Neural cell (in vitro differentiated cells): ENCODE measurements around the gene MICAL2. TPM values are rescaled to one million over a fixed set of nuclear protein-coding genes. Genes with fewer than 3 reads are reported as not detected.

ENCODE experiments used
- H2AFZ ChIP-seq: fragments of 200-600, 300-800 bp; sonication (generic), shearing (Covaris generic); 2 replicates; pipeline ENCODE4 v1.6.0; 2014; ENCODE audit warnings: low read depth, mild to moderate bottlenecking, antibody characterized with exemption, low read length, moderate library complexity
- H3F3A ChIP-seq: fragments of 200-600 bp; shearing (Covaris generic); 2 replicates; pipeline ENCODE4 v1.6.1; 2016; ENCODE audit warnings: mild to moderate bottlenecking, moderate library complexity, mixed read lengths, antibody characterized with exemption, low read length; ENCODE audit not compliant: insufficient read depth, poor library complexity, severe bottlenecking
- H3K27ac ChIP-seq: fragments of 200-600, 300-800 bp; sonication (generic), shearing (Covaris generic); 2 replicates; pipeline ENCODE4 v1.5.1; 2014; ENCODE audit warnings: mild to moderate bottlenecking, low read length, moderate library complexity
- H3K27me3 ChIP-seq: fragments of 300-800, 200-600 bp; sonication (generic), shearing (Covaris generic); 2 replicates; pipeline ENCODE4 v1.6.0; 2014; ENCODE audit warnings: mild to moderate bottlenecking, low read depth, low read length, moderate library complexity; ENCODE audit not compliant: insufficient read depth
- H3K36me3 ChIP-seq: fragments of 300-800, 200-600 bp; sonication (generic), shearing (Covaris generic); 2 replicates; pipeline ENCODE4 v1.5.1; 2014; ENCODE audit warnings: mild to moderate bottlenecking, antibody characterized with exemption, low read length, moderate library complexity; ENCODE audit not compliant: insufficient read depth
- H3K4me2 ChIP-seq: fragments of 300-800, 200-600 bp; sonication (generic), shearing (Covaris generic); 2 replicates; pipeline ENCODE4 v1.6.0; 2014; ENCODE audit warnings: mild to moderate bottlenecking, low read length
- H3K4me3 ChIP-seq: fragments of 300-800, 200-600 bp; sonication (generic), shearing (Covaris generic); 2 replicates; pipeline ENCODE4 v1.5.1; 2014; ENCODE audit warnings: mild to moderate bottlenecking, low read length, moderate library complexity
- H3K79me2 ChIP-seq: fragments of 200-600 bp; shearing (Covaris generic); replicated peaks from 2 replicates; pipeline ENCODE4 v1.6.0; 2014; ENCODE audit warnings: mild to moderate bottlenecking, low read length, moderate library complexity; ENCODE audit not compliant: insufficient read depth
- H3K9ac ChIP-seq: fragments of 300-800, 200-600 bp; sonication (generic), shearing (Covaris generic); 2 replicates; pipeline ENCODE4 v1.6.1; 2016; ENCODE audit warnings: mild to moderate bottlenecking, low read length, mixed read lengths
- H3K9me2 ChIP-seq: fragments of 200-600 bp; shearing (Covaris generic); 2 replicates; pipeline ENCODE4 v1.6.1; 2016; ENCODE audit warnings: mild to moderate bottlenecking, low read length, mixed read lengths; ENCODE audit not compliant: insufficient read depth
- H3K9me3 ChIP-seq: fragments of 200-600, 300-800 bp; sonication (generic), shearing (Covaris generic); 2 replicates; pipeline ENCODE4 v1.6.1; 2016; ENCODE audit warnings: mild to moderate bottlenecking, mixed run types, low read length, moderate library complexity, mixed read lengths
- H4K20me1 ChIP-seq: fragments of 200-600 bp; shearing (Covaris generic); 2 replicates; pipeline ENCODE4 v1.6.1; 2016; ENCODE audit warnings: mild to moderate bottlenecking, mixed run types; ENCODE audit not compliant: insufficient read depth
- CTCF ChIP-seq: fragments of 450-650 bp; IDR thresholded peaks from 2 replicates; pipeline ENCODE4 v1.5.1; 2014; ENCODE audit warnings: antibody characterized with exemption, mild to moderate bottlenecking, moderate library complexity; ENCODE audit not compliant: poor library complexity, severe bottlenecking
- EP300 ChIP-seq: fragments of 450-650 bp; conservative IDR thresholded peaks from 2 replicates; pipeline ENCODE4 v1.6.1; 2014; ENCODE audit warnings: antibody characterized with exemption, mild to moderate bottlenecking, moderate library complexity; ENCODE audit not compliant: poor library complexity, severe bottlenecking
- EZH2 ChIP-seq: fragments of 200-600, 300-800 bp; shearing (Covaris generic), sonication (generic); IDR thresholded peaks from 2 replicates; pipeline ENCODE4 v1.6.1; 2014; ENCODE audit warnings: antibody characterized with exemption, low read length, borderline replicate concordance, mild to moderate bottlenecking; ENCODE audit not compliant: insufficient read depth, poor library complexity, severe bottlenecking
- MXI1 ChIP-seq: fragments of 450-650 bp; conservative IDR thresholded peaks from 2 replicates; pipeline ENCODE4 v1.6.1; 2014; ENCODE audit warnings: antibody characterized with exemption, mild to moderate bottlenecking; ENCODE audit not compliant: poor library complexity, severe bottlenecking
- POLR2AphosphoS5 ChIP-seq: IDR thresholded peaks from 2 replicates; pipeline ENCODE4 v1.6.1; 2012
- RAD21 ChIP-seq: fragments of 450-650 bp; conservative IDR thresholded peaks from 2 replicates; pipeline ENCODE4 v1.6.1; 2014; ENCODE audit warnings: antibody characterized with exemption, mild to moderate bottlenecking, moderate library complexity
- REST ChIP-seq: IDR thresholded peaks from 2 replicates; pipeline ENCODE4 v1.6.1; 2012; ENCODE audit warnings: borderline replicate concordance
- SMC3 ChIP-seq: fragments of 450-650 bp; conservative IDR thresholded peaks from 2 replicates; pipeline ENCODE4 v1.6.1; 2014; ENCODE audit warnings: antibody characterized with exemption, mild to moderate bottlenecking, moderate library complexity; ENCODE audit not compliant: poor library complexity
- TAF1 ChIP-seq: IDR thresholded peaks from 2 replicates; pipeline ENCODE4 v1.6.1; 2012; ENCODE audit warnings: low read depth
- polyA plus RNA-seq: library from polyadenylated mRNA; depleted of rRNA; stranded (reverse); fragments of >200 nt; gene quantifications from 2 replicates; pipeline ENCODE4 v1.2.3, GENCODE V29; 2014

MICAL2 gene
- polyA plus RNA-seq, 1 donor from 2014 or later = 2.2 TPM

- no peak overlapping the region for H3K4me3 ChIP-seq
- no peak overlapping the region for H3K4me2 ChIP-seq
- no peaks in the 10 kb centered on the region for H3F3A ChIP-seq
- H3K36me3 ChIP-seq = no peaks in the 10 kb centered on the region
- no peak overlapping the region for H3K9ac ChIP-seq
- H3K27ac ChIP-seq = no peak overlapping the region
- no peaks in the 10 kb centered on the region for H4K20me1 ChIP-seq
- H3K79me2 ChIP-seq = no peaks in the 10 kb centered on the region
- no peak for TF ChIP-seq REST
- no peak for TF ChIP-seq EZH2
- TF ChIP-seq POLR2AphosphoS5 = no peak
- no peak for TF ChIP-seq RAD21
- TF ChIP-seq MXI1 = no peak
- TF ChIP-seq SMC3 = no peak
- no peak for TF ChIP-seq CTCF
- H3K27me3 ChIP-seq = no peaks in the 10 kb centered on the region
- no peaks in the 10 kb centered on the region for H3K9me3 ChIP-seq
- H2AFZ ChIP-seq = no peak overlapping the region
- no peaks in the 10 kb centered on the region for H3K9me2 ChIP-seq
Measured at GRCh38 chr11:12271241-12271640, 160.9 kb downstream of the MICAL2 start.

GRCh38 chr11:12271826-12272366 lies 161.5 kb downstream of the MICAL2 start:
- H3K9ac ChIP-seq = no peak overlapping the region
- no peaks in the 10 kb centered on the region for H3K27me3 ChIP-seq
- H3K4me2 ChIP-seq = no peak overlapping the region
- TF ChIP-seq TAF1 (no peak), SMC3 (no peak), RAD21 (no peak), MXI1 (no peak), CTCF (no peak), EZH2 (no peak), EP300 (no peak), POLR2AphosphoS5 (no peak), REST (no peak)
- no peaks in the 10 kb centered on the region for H3F3A ChIP-seq
- no peaks in the 10 kb centered on the region for H3K9me3 ChIP-seq
- H3K36me3 ChIP-seq = no peaks in the 10 kb centered on the region
- H2AFZ ChIP-seq = no peak overlapping the region
- no peaks in the 10 kb centered on the region for H4K20me1 ChIP-seq
- H3K79me2 ChIP-seq = no peaks in the 10 kb centered on the region
- no peak overlapping the region for H3K27ac ChIP-seq
- H3K4me3 ChIP-seq = no peak overlapping the region
- no peaks in the 10 kb centered on the region for H3K9me2 ChIP-seq
